ENCODE results near the gene KCNIP1.

- TF ChIP-seq CTCF (optimal IDR thresholded peaks at IDR 0.05 in 1 of 3, IDR thresholded peaks at IDR 0.05 in 1 of 3, conservative IDR thresholded peaks at IDR 0.05 in 1 of 3; ENCODE audit: extremely low read depth in 1 of 3, insufficient read depth in 2 of 3, low read length in 3 of 3) (no peak), EZH2 (IDR thresholded peaks at IDR 0.05; ENCODE audit: low read length) (no peak)
Observed at GRCh38 chr5:170573660-170574059, 69.8 kb downstream of the KCNIP1 start.

Data from keratinocyte (primary cell).